ENCODE data around the gene TDRD9. TPM values are rescaled to one million over a fixed set of nuclear protein-coding genes. Genes with fewer than 3 reads are reported as not detected.

TDRD9 gene
- total and polyA plus RNA-seq, 8 donors, result 0.63 to 9.1 (median 2.2) TPM

- intact Hi-C loops (cut with DNase I), result no loop called here
- H3K36me3 ChIP-seq, result no peaks in the 10 kb centered on the region
- H3K4me1 ChIP-seq, result peaks cover 8% of the 10 kb centered on the region in 2 donors
- DNase-seq (peak in 1 of 4 donors; percentile 71), ATAC-seq (no peak)
- H3K27me3 ChIP-seq, result peaks cover 0 to 41% of the 10 kb centered on the region in 2 donors
- no peak overlapping the region for H3K27ac ChIP-seq
- no peak overlapping the region for H3K4me3 ChIP-seq
- TF ChIP-seq CTCF (IDR thresholded peaks at IDR 0.05), result no peak
- no peaks in the 10 kb centered on the region for H3K9me3 ChIP-seq
These were observed 168.8 kb downstream of the TDRD9 start for GRCh38 chr14:104096751-104097700.

DNA sequence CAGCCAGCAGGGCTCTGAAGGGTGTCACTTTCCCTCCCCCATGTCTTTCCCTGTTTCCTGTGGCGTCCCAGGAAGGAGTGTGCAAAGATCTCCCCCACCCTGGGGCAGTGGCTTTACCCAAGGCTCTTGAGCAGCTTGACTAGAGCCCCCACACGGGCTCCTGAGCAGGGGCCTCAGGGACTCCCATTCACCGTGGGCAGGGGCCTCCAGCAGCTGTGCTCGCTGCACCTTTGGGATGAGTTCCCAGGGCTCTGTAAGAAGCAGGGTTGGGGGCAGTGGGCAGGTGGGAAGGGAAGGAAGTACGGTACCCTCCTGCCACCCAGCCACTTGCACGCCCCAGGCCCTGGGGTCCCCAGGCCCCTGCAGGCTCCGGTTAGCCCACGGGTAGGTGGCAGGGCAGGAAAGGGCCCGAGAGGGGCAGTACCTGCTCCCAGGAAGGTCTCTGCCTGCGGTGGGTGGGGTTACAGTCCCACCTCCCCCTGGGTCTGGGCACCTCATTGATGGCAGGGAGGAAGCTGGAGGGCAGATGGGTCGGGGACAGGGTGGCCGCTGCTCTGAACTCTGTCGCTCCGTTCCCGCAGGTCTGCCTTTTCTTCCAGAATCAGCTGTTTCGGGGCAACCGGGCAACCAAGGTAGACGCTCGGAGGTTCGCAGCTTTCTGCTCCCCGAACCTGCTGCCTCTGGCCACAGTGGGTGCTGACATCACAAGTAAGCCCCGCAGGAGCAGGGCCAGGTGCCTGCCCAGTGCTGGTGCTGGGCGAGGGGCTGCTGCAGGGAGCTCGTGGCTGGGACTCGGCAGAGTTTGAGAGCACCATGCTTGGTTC is 170.2 kb downstream of the TDRD9 start:
- DNase-seq (peak in 1 of 4 donors; percentile 65), ATAC-seq (no peak)
- Histone ChIP-seq H3K36me3 (no peaks in the 10 kb centered on the region), H3K4me1 (peaks cover 8% of the 10 kb centered on the region in 2 donors), H3K27ac (no peak overlapping the region), H3K4me3 (no peak overlapping the region), H3K9me3 (no peaks in the 10 kb centered on the region), H3K27me3 (peaks cover 0 to 36% of the 10 kb centered on the region in 2 donors)
- intact Hi-C loops (cut with DNase I), result no loop called here
- TF ChIP-seq CTCF (IDR thresholded peaks at IDR 0.05), result no peak

GRCh38 chr14:104099096-104100041 is 171.1 kb downstream of the TDRD9 start:
- Histone ChIP-seq H3K4me1 (peaks cover 6 to 8% of the 10 kb centered on the region in 2 donors), H3K4me3 (no peak overlapping the region), H3K27ac (no peak overlapping the region), H3K9me3 (no peaks in the 10 kb centered on the region), H3K27me3 (peaks cover 0 to 44% of the 10 kb centered on the region in 2 donors), H3K36me3 (no peaks in the 10 kb centered on the region)
- no peak for ATAC-seq
- intact Hi-C loops (cut with DNase I), result no loop called here
- TF ChIP-seq CTCF (IDR thresholded peaks at IDR 0.05), result no peak
- DNase-seq, result peak in 1 of 4 donors; percentile 63

- no peak overlapping the region for H3K27ac ChIP-seq
- peaks cover 0 to 8% of the 10 kb centered on the region in 2 donors for H3K4me1 ChIP-seq
These were observed 172.2 kb downstream of the TDRD9 start for GRCh38 chr14:104100171-104101085.

More at GRCh38 chr14:104100171-104101085, 172.2 kb downstream of the TDRD9 start:
- TF ChIP-seq CTCF (IDR thresholded peaks at IDR 0.05), result no peak
- Histone ChIP-seq H3K27me3 (peaks cover 0 to 37% of the 10 kb centered on the region in 2 donors), H3K4me3 (no peak overlapping the region), H3K36me3 (no peaks in the 10 kb centered on the region), H3K9me3 (no peaks in the 10 kb centered on the region)
- intact Hi-C loops (cut with DNase I), result no loop called here
- ATAC-seq (peak; percentile 37), DNase-seq (peak in 1 of 4 donors; percentile 67)
